ENCODE measurements around the gene AGAP3.

DNA sequence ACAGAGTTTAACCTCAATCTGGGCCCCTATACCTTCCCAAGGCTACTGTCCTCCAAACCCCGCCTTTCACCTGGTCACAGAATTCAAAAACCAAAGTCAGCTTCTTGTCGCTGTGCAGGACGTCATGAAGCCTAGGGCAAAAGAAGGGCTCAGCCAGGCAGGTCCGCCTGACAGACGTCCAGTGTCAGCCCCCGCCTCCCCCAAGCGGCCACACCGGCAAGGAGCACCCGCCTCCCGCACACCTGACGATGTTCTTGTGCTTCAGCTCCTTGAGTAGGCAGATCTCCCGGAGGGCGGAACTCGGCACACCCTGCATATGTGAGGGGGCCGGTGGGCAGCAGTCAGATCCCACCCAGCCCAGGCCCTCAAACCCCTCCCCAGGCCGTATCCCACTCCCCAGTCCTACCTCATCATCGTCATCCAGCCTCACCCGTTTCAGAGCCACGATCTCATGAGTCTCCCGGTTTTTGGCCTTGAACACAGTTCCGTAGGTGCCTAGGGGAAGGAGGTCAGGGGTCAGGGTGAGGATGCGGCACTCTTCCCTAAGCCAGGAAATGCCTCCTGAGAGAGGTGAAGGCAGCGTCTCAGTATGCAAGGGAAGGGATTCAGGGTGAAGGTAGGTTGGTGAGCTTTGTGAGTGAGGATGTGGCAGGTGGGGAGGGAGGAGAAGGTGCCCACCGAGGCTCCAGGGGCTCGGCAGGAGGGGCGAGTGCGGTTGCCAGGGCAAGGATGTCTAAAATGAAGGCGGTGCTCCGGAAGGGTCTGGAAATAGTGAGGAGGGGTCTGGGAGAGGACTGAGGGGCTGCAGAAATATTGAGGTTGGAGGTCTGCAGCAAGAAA is 29.4 kb upstream of the AGAP3 start:
- TF ChIP-seq, protein P1, sequence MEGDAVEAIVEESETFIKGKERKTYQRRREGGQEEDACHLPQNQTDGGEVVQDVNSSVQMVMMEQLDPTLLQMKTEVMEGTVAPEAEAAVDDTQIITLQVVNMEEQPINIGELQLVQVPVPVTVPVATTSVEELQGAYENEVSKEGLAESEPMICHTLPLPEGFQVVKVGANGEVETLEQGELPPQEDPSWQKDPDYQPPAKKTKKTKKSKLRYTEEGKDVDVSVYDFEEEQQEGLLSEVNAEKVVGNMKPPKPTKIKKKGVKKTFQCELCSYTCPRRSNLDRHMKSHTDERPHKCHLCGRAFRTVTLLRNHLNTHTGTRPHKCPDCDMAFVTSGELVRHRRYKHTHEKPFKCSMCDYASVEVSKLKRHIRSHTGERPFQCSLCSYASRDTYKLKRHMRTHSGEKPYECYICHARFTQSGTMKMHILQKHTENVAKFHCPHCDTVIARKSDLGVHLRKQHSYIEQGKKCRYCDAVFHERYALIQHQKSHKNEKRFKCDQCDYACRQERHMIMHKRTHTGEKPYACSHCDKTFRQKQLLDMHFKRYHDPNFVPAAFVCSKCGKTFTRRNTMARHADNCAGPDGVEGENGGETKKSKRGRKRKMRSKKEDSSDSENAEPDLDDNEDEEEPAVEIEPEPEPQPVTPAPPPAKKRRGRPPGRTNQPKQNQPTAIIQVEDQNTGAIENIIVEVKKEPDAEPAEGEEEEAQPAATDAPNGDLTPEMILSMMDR (IDR thresholded peaks at IDR 0.05), result no peak
- TF ChIP-seq POLR2A (IDR thresholded peaks at IDR 0.05), result no peak

Data from uterus (tissue), 2 donors.